CD4-positive, CD25-positive, alpha-beta regulatory T cell (primary cell): ENCODE data around the gene CCNT1. TPM values are rescaled to one million over a fixed set of nuclear protein-coding genes. Genes with fewer than 3 reads are reported as not detected.
"Not testable (repeated sequence)": the region's sequence is repeated elsewhere in the genome, so short reads cannot be mapped to it uniquely, and the experiment has no call there.

Experiments used
- ATAC-seq, 2 donors: fragments of 150-1000 bp; cut with Tn5 transposase; one replicate each; pipeline ENCODE4 v1.10.0; 2021; ENCODE audit warnings: low read depth in 2 of 2, moderate number of reproducible peaks in 2 of 2, moderate library complexity in 1 of 2
- DNase-seq, 3 donors: peaks; one replicate each; pipeline versions ENCODE4 v3.0.0 to v3.0.0-alpha.2; 2012 to 2022; ENCODE audit warnings: mixed read lengths in 1 of 3
- H3K27ac ChIP-seq: one replicate; pipeline ENCODE4 v1.7.0; 2013; ENCODE audit warnings: mild to moderate bottlenecking, low read length; ENCODE audit not compliant: insufficient read depth, poor library complexity, severe bottlenecking
- H3K27me3 ChIP-seq: one replicate; pipeline ENCODE4 v1.7.0; 2013; ENCODE audit warnings: low read length; ENCODE audit not compliant: control insufficient read depth, insufficient read depth
- H3K36me3 ChIP-seq: one replicate; pipeline ENCODE4 v1.7.0; 2013; ENCODE audit warnings: mild to moderate bottlenecking, low read length, moderate library complexity; ENCODE audit not compliant: control insufficient read depth, insufficient read depth
- H3K4me1 ChIP-seq: 2 replicates; pipeline ENCODE4 v1.7.0; 2013; ENCODE audit warnings: mild to moderate bottlenecking, low read length; ENCODE audit not compliant: insufficient read depth, control insufficient read depth, poor library complexity, severe bottlenecking
- H3K4me3 ChIP-seq: one replicate; pipeline ENCODE4 v1.7.0; 2013; ENCODE audit warnings: low read depth, mild to moderate bottlenecking, low read length, moderate library complexity
- H3K9me3 ChIP-seq, 2 experiments: 1 replicate in 1 of 2; 2 replicates in 1 of 2; pipeline ENCODE4 v1.7.0; 2013; ENCODE audit warnings: low read length in 2 of 2, mild to moderate bottlenecking in 1 of 2, moderate library complexity in 1 of 2; ENCODE audit not compliant: control insufficient read depth in 2 of 2
- H3K27ac Mint-ChIP-seq, 3 donors: one replicate each; pipeline ENCODE4 v1.8.0; 2020 to 2022; ENCODE audit warnings: mild to moderate bottlenecking in 3 of 3, mixed read lengths in 3 of 3, moderate library complexity in 2 of 3
- H3K27me3 Mint-ChIP-seq: one replicate; pipeline ENCODE4 v1.8.0; 2022; ENCODE audit warnings: mild to moderate bottlenecking, mixed read lengths
- H3K36me3 Mint-ChIP-seq: one replicate; pipeline ENCODE4 v1.8.0; 2020; ENCODE audit warnings: mixed read lengths
- H3K4me1 Mint-ChIP-seq, 4 donors: one replicate each; pipeline ENCODE4 v1.8.0; 2020 to 2022; ENCODE audit warnings: mixed read lengths in 4 of 4, mild to moderate bottlenecking in 1 of 4
- H3K4me3 Mint-ChIP-seq, 4 donors: one replicate each; pipeline ENCODE4 v1.8.0; 2020 to 2022; ENCODE audit warnings: mild to moderate bottlenecking in 4 of 4, mixed read lengths in 4 of 4, moderate library complexity in 3 of 4
- H3K9me3 Mint-ChIP-seq, 7 donors: one replicate each; pipeline ENCODE4 v1.8.0; 2020 to 2022; ENCODE audit warnings: mixed read lengths in 7 of 7, mild to moderate bottlenecking in 3 of 7, moderate library complexity in 2 of 7
- polyA plus RNA-seq, 4 donors: library from polyadenylated mRNA; unstranded; fragments of 300-500 nt; fragmentation: Illumina TruSeq; gene quantifications; one replicate each; pipeline ENCODE4 v1.2.3, GENCODE V29; 2021
- total RNA-seq: library from RNA; stranded (reverse); gene quantifications from one replicate; pipeline ENCODE4 v1.2.3, GENCODE V29; 2022

CCNT1 gene
- total and polyA plus RNA-seq, 5 donors from 2014 or later, result 11.4 to 117 (median 17.5) TPM

GRCh38 chr12:48683534-48683933, 33.0 kb downstream of the CCNT1 start:
- no peak overlapping the region for H3K4me3 ChIP-seq
- ATAC-seq (no peak), DNase-seq (no peak)
- no peaks in the 10 kb centered on the region for H3K27me3 ChIP-seq
- no peaks in the 10 kb centered on the region for H3K9me3 ChIP-seq
- Mint-ChIP-seq H3K27ac (no peak overlapping the region), H3K36me3 (peaks cover 18% of the 10 kb centered on the region), H3K4me1 (peaks cover 16 to 42% (median 31%) of the 10 kb centered on the region in 4 donors), H3K9me3 (peaks cover 0 to 1% (median 0%) of the 10 kb centered on the region in 7 donors), H3K4me3 (peak overlapping the region; percentile 48 to 99 (median 96)), H3K27me3 (no peaks in the 10 kb centered on the region)
- H3K4me1 ChIP-seq, result peaks cover 36% of the 10 kb centered on the region
- H3K36me3 ChIP-seq, result peaks cover 18% of the 10 kb centered on the region
- H3K27ac ChIP-seq, result no peak overlapping the region

- H3K4me3 Mint-ChIP-seq, result peak overlapping the region; percentile 54 to 99 (median 96)
Observed at GRCh38 chr12:48682927-48683326, 33.6 kb downstream of the CCNT1 start.

GRCh38 chr12:48682533-48682905, 34.0 kb downstream of the CCNT1 start:
- DNase-seq, ATAC-seq, H3K9me3 Mint-ChIP-seq, H3K27me3 ChIP-seq, H3K9me3 ChIP-seq, H3K27me3 Mint-ChIP-seq: not testable (repeated sequence)
- peak overlapping the region; percentile 90 for H3K27ac ChIP-seq
- peak overlapping the region; percentile 98 to 99 (median 99) for H3K27ac Mint-ChIP-seq
- peaks cover 25% of the 10 kb centered on the region for H3K36me3 Mint-ChIP-seq
- peak overlapping the region; percentile 98 for H3K4me3 ChIP-seq
- peaks cover 21% of the 10 kb centered on the region for H3K36me3 ChIP-seq
- peaks cover 19 to 51% (median 38%) of the 10 kb centered on the region in 4 donors for H3K4me1 Mint-ChIP-seq
- H3K4me1 ChIP-seq, result peaks cover 46% of the 10 kb centered on the region
- peak overlapping the region; percentile 96 to 99 (median 98) for H3K4me3 Mint-ChIP-seq

More at GRCh38 chr12:48682927-48683326, 33.6 kb downstream of the CCNT1 start:
- Histone ChIP-seq H3K36me3 (peaks cover 18% of the 10 kb centered on the region), H3K4me1 (peaks cover 42% of the 10 kb centered on the region), H3K27me3 (no peaks in the 10 kb centered on the region), H3K27ac (no peak overlapping the region), H3K9me3 (no peaks in the 10 kb centered on the region), H3K4me3 (peak overlapping the region; percentile 98)
- H3K36me3 Mint-ChIP-seq, result peaks cover 22% of the 10 kb centered on the region
- ATAC-seq (no peak), DNase-seq (no peak)
- no peaks in the 10 kb centered on the region for H3K27me3 Mint-ChIP-seq
- H3K4me1 Mint-ChIP-seq, result peaks cover 17 to 47% (median 35%) of the 10 kb centered on the region in 4 donors
- H3K9me3 Mint-ChIP-seq, result peaks cover 0 to 1% (median 0%) of the 10 kb centered on the region in 7 donors
- peak overlapping the region in 1 of 3 donors; percentile 56 for H3K27ac Mint-ChIP-seq

GRCh38 chr12:48681710-48682532, 34.6 kb downstream of the CCNT1 start, which contains the start of gene KANSL2:
KANSL2 (minus strand) TSS chr12:48682238; CDS start chr12:48681632, 606 bp downstream.
- H3K4me3 ChIP-seq, result peak within 1 kb of the TSS; percentile 98
- Mint-ChIP-seq H3K36me3 (peaks cover 28% of the 10 kb centered on the region), H3K4me3 (peak within 1 kb of the TSS; percentile 96 to 99 (median 98)), H3K27ac (peak within 1 kb of the TSS; percentile 98 to 99 (median 99)), H3K9me3 (peaks cover 0 to 1% (median 0%) of the 10 kb centered on the region in 7 donors), H3K27me3 (no peaks in the 10 kb centered on the region), H3K4me1 (peaks cover 19 to 57% (median 43%) of the 10 kb centered on the region in 4 donors)
- peaks cover 25% of the 10 kb centered on the region for H3K36me3 ChIP-seq
- peaks cover 51% of the 10 kb centered on the region for H3K4me1 ChIP-seq
- H3K27me3 ChIP-seq, result no peaks in the 10 kb centered on the region
- H3K9me3 ChIP-seq, result no peaks in the 10 kb centered on the region
- DNase-seq, result peak; percentile 97 to 99 (median 97)
- H3K27ac ChIP-seq, result peak within 1 kb of the TSS; percentile 90
- peak; percentile 98 to 99 for ATAC-seq

GRCh38 chr12:48681399-48681709, 35.2 kb downstream of the CCNT1 start:
- Histone ChIP-seq H3K4me3 (peak overlapping the region; percentile 98), H3K9me3 (no peaks in the 10 kb centered on the region), H3K4me1 (peaks cover 52% of the 10 kb centered on the region), H3K27me3 (no peaks in the 10 kb centered on the region), H3K36me3 (peaks cover 31% of the 10 kb centered on the region), H3K27ac (peak overlapping the region; percentile 90)
- H3K9me3 Mint-ChIP-seq, result no peaks in the 10 kb centered on the region
- DNase-seq (no peak), ATAC-seq (no peak)
- peaks cover 19 to 61% (median 45%) of the 10 kb centered on the region in 4 donors for H3K4me1 Mint-ChIP-seq
- H3K4me3 Mint-ChIP-seq, result peak overlapping the region; percentile 96 to 99 (median 98)
- no peaks in the 10 kb centered on the region for H3K27me3 Mint-ChIP-seq
- peak overlapping the region; percentile 26 to 99 (median 98) for H3K27ac Mint-ChIP-seq
- peaks cover 31% of the 10 kb centered on the region for H3K36me3 Mint-ChIP-seq

- H3K4me1 ChIP-seq, result peaks cover 55% of the 10 kb centered on the region
- no peaks in the 10 kb centered on the region for H3K9me3 ChIP-seq
- Mint-ChIP-seq H3K9me3 (no peaks in the 10 kb centered on the region), H3K27ac (peak overlapping the region in 2 of 3 donors; percentile 98 to 99), H3K27me3 (no peaks in the 10 kb centered on the region), H3K4me1 (peaks cover 21 to 62% (median 46%) of the 10 kb centered on the region in 4 donors), H3K36me3 (peaks cover 31% of the 10 kb centered on the region), H3K4me3 (peak overlapping the region; percentile 96 to 99 (median 98))
- no peaks in the 10 kb centered on the region for H3K27me3 ChIP-seq
- no peak for ATAC-seq
- no peak for DNase-seq
- H3K27ac ChIP-seq, result no peak overlapping the region
- peaks cover 35% of the 10 kb centered on the region for H3K36me3 ChIP-seq
- H3K4me3 ChIP-seq, result peak overlapping the region; percentile 98
Observed at GRCh38 chr12:48680861-48681260, 35.6 kb downstream of the CCNT1 start.

GRCh38 chr12:48678551-48679185, 37.8 kb downstream of the CCNT1 start:
- Histone ChIP-seq H3K27ac (peak overlapping the region; percentile 43), H3K4me3 (peak overlapping the region; percentile 79), H3K36me3 (peaks cover 47% of the 10 kb centered on the region), H3K4me1 (peaks cover 63% of the 10 kb centered on the region), H3K27me3 (no peaks in the 10 kb centered on the region), H3K9me3 (no peaks in the 10 kb centered on the region)
- Mint-ChIP-seq H3K9me3 (no peaks in the 10 kb centered on the region), H3K36me3 (peaks cover 31% of the 10 kb centered on the region), H3K4me1 (peaks cover 24 to 72% (median 47%) of the 10 kb centered on the region in 4 donors), H3K27ac (peak overlapping the region in 2 of 3 donors; percentile 75 to 85), H3K4me3 (peak overlapping the region; percentile 75 to 99 (median 97)), H3K27me3 (no peaks in the 10 kb centered on the region)
- DNase-seq (no peak), ATAC-seq (no peak)
